NOMO-1 (cell line): ENCODE data around the gene CLDN2.
"Not testable (repeated sequence)": the region's sequence is repeated elsewhere in the genome, so short reads cannot be mapped to it uniquely, and the experiment has no call there.

Experiments used
- DNase-seq, 2 experiments: peaks; one replicate each; lab custom pipeline; 2025; ENCODE audit not compliant: unreplicated experiment in 2 of 2; lab: John Stamatoyannopoulos, UW

Gene CLDN2

GRCh38 chrX:106955004-106955772, 35.0 kb downstream of the CLDN2 start:
- DNase-seq = no peak

- DNase-seq = no peak
Observed at GRCh38 chrX:106957856-106958255, 37.7 kb downstream of the CLDN2 start.

GRCh38 chrX:106959901-106960300, 39.7 kb downstream of the CLDN2 start:
- no peak for DNase-seq

GRCh38 chrX:106963111-106963510, 42.9 kb downstream of the CLDN2 start:
- no peak for DNase-seq

- DNase-seq = no peak
Observed at GRCh38 chrX:106964290-106964689, 44.1 kb downstream of the CLDN2 start.

- not testable (repeated sequence) for DNase-seq
Observed at GRCh38 chrX:106966547-106966946, 46.3 kb downstream of the CLDN2 start.

- no peak for DNase-seq
Observed at GRCh38 chrX:106972896-106973295, 52.7 kb downstream of the CLDN2 start.

- no peak for DNase-seq
Observed at GRCh38 chrX:106973433-106974149, 53.4 kb downstream of the CLDN2 start.

GRCh38 chrX:106976416-106976815, 56.2 kb downstream of the CLDN2 start:
- DNase-seq = no peak
